ENCODE measurements around the gene FGB. TPM values are rescaled to one million over a fixed set of nuclear protein-coding genes. Genes with fewer than 3 reads are reported as not detected.

FGB gene
- total and polyA plus RNA-seq, 2 donors (not counting 3 experiments of a cell fraction or from before 2014, with no cell fraction given), result not detected

GRCh38 chr4:154582723-154583122 is 19.9 kb downstream of the FGB start:
- Histone ChIP-seq H3K79me2 (ENCODE audit: control insufficient read depth, insufficient read depth, low read length) (no peaks in the 10 kb centered on the region), H3K27ac (ENCODE audit: insufficient read depth, low read depth, low read length) (no peak overlapping the region), H3K4me2 (ENCODE audit: insufficient read depth, low read length) (no peak overlapping the region), H3K9me1 (replicated peaks; ENCODE audit: control insufficient read depth, extremely low read depth, insufficient read depth, low read length) (no peaks in the 10 kb centered on the region), H3K36me3 (ENCODE audit: control insufficient read depth in 2 of 2, extremely low read depth in 1 of 2, insufficient read depth in 2 of 2, low read length in 2 of 2) (no peaks in the 10 kb centered on the region), H3K9me3 (replicated peaks; ENCODE audit: control insufficient read depth, insufficient read depth, low read length) (no peaks in the 10 kb centered on the region), H3K9ac (replicated peaks; ENCODE audit: extremely low read depth, insufficient read depth, low read length) (no peak overlapping the region), H3K4me3 (replicated peaks in 1 of 3; ENCODE audit: insufficient read depth in 1 of 3, low read depth in 1 of 3, low read length in 3 of 3) (no peak overlapping the region), H4K20me1 (replicated peaks; ENCODE audit: control insufficient read depth, extremely low read depth, insufficient read depth, low read length) (no peaks in the 10 kb centered on the region), H3K4me1 (ENCODE audit: control insufficient read depth, extremely low read depth, insufficient read depth, low read length) (no peaks in the 10 kb centered on the region), H2AFZ (ENCODE audit: low read depth, low read length) (no peak overlapping the region), H3K27me3 (ENCODE audit: control insufficient read depth in 2 of 2, insufficient read depth in 2 of 2, low read length in 2 of 2) (peaks cover 0 to 2% of the 10 kb centered on the region in 2 experiments)
- DNase-seq (ENCODE audit: low read depth, low spot score) (no peak), FAIRE-seq (no peak)
- CTCF ChIA-PET, result no interaction called here
- dilution Hi-C loops (cut with MboI; ENCODE audit: extremely low pct_ligation_motif_present, low sequenced_read_pairs), result no loop called here
- POLR2A ChIA-PET, result no interaction called here
- intact Hi-C loops (cut with micrococcal nuclease), result no loop called here
- no TSS peak for BruUV-seq (replicated peaks)
- TF ChIP-seq FOS (IDR thresholded peaks at IDR 0.05; ENCODE audit: borderline replicate concordance, insufficient read depth, low read length) (no peak), POLR2A (IDR thresholded peaks at IDR 0.05; ENCODE audit: low read depth, low read length) (no peak), JUN (IDR thresholded peaks at IDR 0.05; ENCODE audit: borderline replicate concordance, insufficient read depth, insufficient read length, low read depth) (no peak), GATA2 (IDR thresholded peaks at IDR 0.05; ENCODE audit: insufficient read depth, insufficient read length, low read depth, low read length) (no peak)
- TF ChIP-seq, protein P1, sequence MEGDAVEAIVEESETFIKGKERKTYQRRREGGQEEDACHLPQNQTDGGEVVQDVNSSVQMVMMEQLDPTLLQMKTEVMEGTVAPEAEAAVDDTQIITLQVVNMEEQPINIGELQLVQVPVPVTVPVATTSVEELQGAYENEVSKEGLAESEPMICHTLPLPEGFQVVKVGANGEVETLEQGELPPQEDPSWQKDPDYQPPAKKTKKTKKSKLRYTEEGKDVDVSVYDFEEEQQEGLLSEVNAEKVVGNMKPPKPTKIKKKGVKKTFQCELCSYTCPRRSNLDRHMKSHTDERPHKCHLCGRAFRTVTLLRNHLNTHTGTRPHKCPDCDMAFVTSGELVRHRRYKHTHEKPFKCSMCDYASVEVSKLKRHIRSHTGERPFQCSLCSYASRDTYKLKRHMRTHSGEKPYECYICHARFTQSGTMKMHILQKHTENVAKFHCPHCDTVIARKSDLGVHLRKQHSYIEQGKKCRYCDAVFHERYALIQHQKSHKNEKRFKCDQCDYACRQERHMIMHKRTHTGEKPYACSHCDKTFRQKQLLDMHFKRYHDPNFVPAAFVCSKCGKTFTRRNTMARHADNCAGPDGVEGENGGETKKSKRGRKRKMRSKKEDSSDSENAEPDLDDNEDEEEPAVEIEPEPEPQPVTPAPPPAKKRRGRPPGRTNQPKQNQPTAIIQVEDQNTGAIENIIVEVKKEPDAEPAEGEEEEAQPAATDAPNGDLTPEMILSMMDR (IDR thresholded peaks at IDR 0.05; ENCODE audit: extremely low read depth in 1 of 2, insufficient read depth in 1 of 2, low read depth in 1 of 2, low read length in 2 of 2), result no peak
- TF ChIP-seq, protein P2, sequence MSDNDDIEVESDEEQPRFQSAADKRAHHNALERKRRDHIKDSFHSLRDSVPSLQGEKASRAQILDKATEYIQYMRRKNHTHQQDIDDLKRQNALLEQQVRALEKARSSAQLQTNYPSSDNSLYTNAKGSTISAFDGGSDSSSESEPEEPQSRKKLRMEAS (IDR thresholded peaks at IDR 0.05; ENCODE audit: insufficient read depth, insufficient read length), result no peak

- Histone ChIP-seq H3K9me1 (replicated peaks; ENCODE audit: control insufficient read depth, extremely low read depth, insufficient read depth, low read length) (no peaks in the 10 kb centered on the region), H2AFZ (ENCODE audit: low read depth, low read length) (no peak overlapping the region), H3K9me3 (replicated peaks; ENCODE audit: control insufficient read depth, insufficient read depth, low read length) (no peaks in the 10 kb centered on the region), H3K4me3 (replicated peaks in 1 of 3; ENCODE audit: insufficient read depth in 1 of 3, low read depth in 1 of 3, low read length in 3 of 3) (no peak overlapping the region), H3K79me2 (ENCODE audit: control insufficient read depth, insufficient read depth, low read length) (no peaks in the 10 kb centered on the region), H3K4me1 (ENCODE audit: control insufficient read depth, extremely low read depth, insufficient read depth, low read length) (no peaks in the 10 kb centered on the region), H3K36me3 (ENCODE audit: control insufficient read depth in 2 of 2, extremely low read depth in 1 of 2, insufficient read depth in 2 of 2, low read length in 2 of 2) (no peaks in the 10 kb centered on the region), H3K27me3 (ENCODE audit: control insufficient read depth in 2 of 2, insufficient read depth in 2 of 2, low read length in 2 of 2) (peaks cover 0 to 2% of the 10 kb centered on the region in 2 experiments), H3K27ac (ENCODE audit: insufficient read depth, low read depth, low read length) (no peak overlapping the region), H3K4me2 (ENCODE audit: insufficient read depth, low read length) (no peak overlapping the region), H3K9ac (replicated peaks; ENCODE audit: extremely low read depth, insufficient read depth, low read length) (no peak overlapping the region), H4K20me1 (replicated peaks; ENCODE audit: control insufficient read depth, extremely low read depth, insufficient read depth, low read length) (no peaks in the 10 kb centered on the region)
- dilution Hi-C loops (cut with MboI; ENCODE audit: extremely low pct_ligation_motif_present, low sequenced_read_pairs) (no loop called here), intact Hi-C loops (cut with micrococcal nuclease) (no loop called here)
- no peak for FAIRE-seq
- no TSS peak for BruUV-seq (replicated peaks)
- ChIA-PET CTCF (no interaction called here), POLR2A (no interaction called here)
- TF ChIP-seq, protein P2 (IDR thresholded peaks at IDR 0.05; ENCODE audit: insufficient read depth, insufficient read length), result no peak
- TF ChIP-seq, protein P1 (IDR thresholded peaks at IDR 0.05; ENCODE audit: extremely low read depth in 1 of 2, insufficient read depth in 1 of 2, low read depth in 1 of 2, low read length in 2 of 2), result no peak
- TF ChIP-seq JUN (IDR thresholded peaks at IDR 0.05; ENCODE audit: borderline replicate concordance, insufficient read depth, insufficient read length, low read depth), result no peak
- no peak for TF ChIP-seq EZH2 (IDR thresholded peaks at IDR 0.05; ENCODE audit: borderline replicate concordance, low read depth, low read length, severe bottlenecking)
- no peak for TF ChIP-seq POLR2AphosphoS5 (IDR thresholded peaks at IDR 0.05; ENCODE audit: insufficient read depth, low read depth, low read length)
- no peak for TF ChIP-seq MYC (IDR thresholded peaks at IDR 0.05; ENCODE audit: low read depth, low read length)
- TF ChIP-seq FOS (IDR thresholded peaks at IDR 0.05; ENCODE audit: borderline replicate concordance, insufficient read depth, low read length), result no peak
- no peak for TF ChIP-seq GATA2 (IDR thresholded peaks at IDR 0.05; ENCODE audit: insufficient read depth, insufficient read length, low read depth, low read length)
- TF ChIP-seq POLR2A (IDR thresholded peaks at IDR 0.05; ENCODE audit: low read depth, low read length), result no peak
- no peak for DNase-seq (ENCODE audit: low read depth, low spot score)
These were observed 20.4 kb downstream of the FGB start for GRCh38 chr4:154583230-154583629.

All from endothelial cell of umbilical vein (primary cell).